Activated T-helper 2 cell treated with anti-CD3 and anti-CD28 coated beads, Interferon-gamma antibody, Interleukin-2, Interleukin-4, amounts not matched to agents 10 μg/mL and 5 μg/mL and 100 μg/mL, durations not matched to agents 14 hours and 24 hours and 36 hours (primary cell): ENCODE measurements around the gene DST. TPM values are rescaled to one million over a fixed set of nuclear protein-coding genes. Genes with fewer than 3 reads are reported as not detected.

ENCODE experiments used
- DNase-seq: peaks from one replicate; pipeline ENCODE4 v3.0.0; 2021; ENCODE audit warnings: low spot score
- H3K27ac Mint-ChIP-seq: one replicate; pipeline ENCODE4 v1.8.0; 2021; ENCODE audit warnings: mixed read lengths
- H3K27me3 Mint-ChIP-seq: one replicate; pipeline ENCODE4 v1.8.0; 2021; ENCODE audit warnings: low read depth, mixed read lengths
- H3K36me3 Mint-ChIP-seq: one replicate; pipeline ENCODE4 v1.8.0; 2021; ENCODE audit warnings: low read depth, mixed read lengths
- H3K4me1 Mint-ChIP-seq: one replicate; pipeline ENCODE4 v1.8.0; 2021; ENCODE audit warnings: low read depth, mixed read lengths
- H3K4me3 Mint-ChIP-seq: one replicate; pipeline ENCODE4 v1.8.0; 2021; ENCODE audit warnings: low read depth, mild to moderate bottlenecking, moderate library complexity, mixed read lengths
- H3K9me3 Mint-ChIP-seq: one replicate; pipeline ENCODE4 v1.8.0; 2021; ENCODE audit warnings: mixed read lengths
- intact Hi-C: fragments of 100-400 bp; cut with micrococcal nuclease; formaldehyde crosslinking; loops from one replicate; pipeline ENCODE4 v1.15.1; 2023
- total RNA-seq: library from RNA; stranded (reverse); gene quantifications from 2 replicates; pipeline ENCODE4 v1.2.3, GENCODE V29; 2022

DST gene
- total RNA-seq, 1 donor from 2014 or later, result 7.2 TPM

DNA sequence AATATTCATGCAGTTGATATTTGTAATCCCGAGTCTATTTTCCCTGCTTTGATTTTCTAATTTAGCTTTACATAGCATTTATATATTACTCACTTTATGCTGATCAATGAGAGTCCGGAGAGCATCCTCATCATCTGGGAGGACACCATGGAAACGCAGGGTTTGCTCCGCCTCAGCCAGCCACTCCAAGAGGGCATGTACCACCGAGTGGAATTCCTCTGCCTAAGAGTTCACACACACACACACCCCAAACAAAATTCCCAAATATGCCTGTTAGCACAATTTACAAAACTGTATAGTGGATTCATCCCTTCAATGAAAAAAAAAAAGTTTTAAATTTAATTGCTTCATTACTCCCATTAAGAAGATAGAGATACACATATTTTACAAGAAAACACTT is 160.7 kb downstream of the DST start:
- Mint-ChIP-seq H3K27me3 (no peaks in the 10 kb centered on the region), H3K27ac (no peak overlapping the region), H3K4me3 (no peak overlapping the region), H3K4me1 (no peaks in the 10 kb centered on the region), H3K36me3 (no peaks in the 10 kb centered on the region), H3K9me3 (no peaks in the 10 kb centered on the region)
- intact Hi-C loops, result no loop called here
- DNase-seq, result no peak

DNA sequence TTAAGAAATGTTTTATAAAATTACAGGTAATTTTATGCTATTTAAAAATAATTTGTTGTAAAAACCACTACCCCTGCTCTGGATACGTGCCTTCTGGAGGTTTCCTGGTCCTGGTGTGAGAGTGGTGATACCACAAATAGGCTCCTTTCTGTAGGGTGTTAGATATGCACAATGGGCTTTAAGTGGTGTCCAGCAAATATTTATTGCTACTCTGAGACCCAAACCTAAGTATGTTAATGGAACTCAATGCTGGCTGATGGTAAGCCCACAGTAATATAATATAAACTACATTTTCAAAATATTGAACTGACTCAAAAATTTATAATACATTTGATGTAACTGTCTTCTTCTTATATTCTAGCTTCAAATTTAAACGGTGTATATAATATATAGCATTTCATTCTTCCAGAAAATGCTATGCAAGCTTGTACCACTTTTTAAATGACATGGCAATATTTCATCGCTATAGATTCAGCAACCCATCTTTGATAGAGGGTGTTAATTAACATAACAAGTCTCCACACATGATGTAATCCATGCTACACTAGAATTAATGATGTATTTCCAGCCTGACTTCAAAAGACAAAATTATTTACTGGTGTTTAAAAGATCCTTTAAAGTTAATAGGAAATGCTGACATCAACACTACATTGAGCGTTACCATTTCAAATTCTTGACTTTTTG is 161.9 kb downstream of the DST start:
- H3K4me3 Mint-ChIP-seq, result no peak overlapping the region
- H3K27me3 Mint-ChIP-seq, result no peaks in the 10 kb centered on the region
- H3K4me1 Mint-ChIP-seq, result no peaks in the 10 kb centered on the region
- intact Hi-C loops, result no loop called here
- no peak overlapping the region for H3K27ac Mint-ChIP-seq
- no peaks in the 10 kb centered on the region for H3K36me3 Mint-ChIP-seq
- DNase-seq, result no peak
- H3K9me3 Mint-ChIP-seq, result no peaks in the 10 kb centered on the region

DNA sequence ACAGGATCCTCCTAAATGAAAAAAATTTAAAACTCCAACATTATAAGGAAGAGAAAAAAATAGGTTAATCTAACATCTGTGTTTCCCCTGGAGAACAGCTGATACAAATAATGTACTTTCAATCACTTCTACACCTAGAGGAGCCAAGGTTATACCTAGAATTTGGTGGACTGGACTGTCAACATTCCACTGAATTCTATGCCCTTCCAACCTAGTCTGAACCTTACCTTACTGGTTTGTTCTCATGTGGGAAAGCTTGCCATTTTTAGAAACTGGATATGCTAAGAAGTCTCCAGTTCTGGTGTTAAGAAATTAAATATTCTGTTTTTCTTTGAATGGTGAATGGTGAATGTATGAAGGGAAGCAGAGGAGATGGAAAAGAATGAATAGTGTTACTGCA is 162.4 kb downstream of the DST start:
- H3K27me3 Mint-ChIP-seq, result no peaks in the 10 kb centered on the region
- intact Hi-C loops, result no loop called here
- no peak overlapping the region for H3K4me3 Mint-ChIP-seq
- H3K27ac Mint-ChIP-seq, result no peak overlapping the region
- no peak for DNase-seq
- no peaks in the 10 kb centered on the region for H3K4me1 Mint-ChIP-seq
- H3K9me3 Mint-ChIP-seq, result no peaks in the 10 kb centered on the region
- H3K36me3 Mint-ChIP-seq, result no peaks in the 10 kb centered on the region

DNA sequence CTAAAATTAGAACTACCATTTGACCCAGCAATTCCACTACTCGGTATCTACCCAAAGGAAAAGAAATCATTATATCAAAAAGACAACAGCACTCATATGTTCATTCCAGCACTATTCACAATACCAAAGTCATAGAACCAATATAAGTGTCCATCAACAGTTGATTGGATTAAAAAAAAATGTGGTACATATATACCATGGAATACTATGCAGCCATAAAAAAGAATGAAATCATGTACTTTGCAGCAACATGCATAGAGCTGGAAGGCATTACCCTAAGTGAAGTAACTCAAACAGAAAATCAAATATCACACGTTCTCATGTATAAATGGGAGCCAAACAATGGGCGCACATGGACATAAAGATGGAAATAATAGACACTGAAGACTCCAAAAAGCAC is 163.3 kb downstream of the DST start:
- H3K36me3 Mint-ChIP-seq, result no peaks in the 10 kb centered on the region
- H3K27ac Mint-ChIP-seq, result no peak overlapping the region
- no peak for DNase-seq
- H3K9me3 Mint-ChIP-seq, result no peaks in the 10 kb centered on the region
- intact Hi-C loops, result no loop called here
- no peak overlapping the region for H3K4me3 Mint-ChIP-seq
- no peaks in the 10 kb centered on the region for H3K4me1 Mint-ChIP-seq
- no peaks in the 10 kb centered on the region for H3K27me3 Mint-ChIP-seq

DNA sequence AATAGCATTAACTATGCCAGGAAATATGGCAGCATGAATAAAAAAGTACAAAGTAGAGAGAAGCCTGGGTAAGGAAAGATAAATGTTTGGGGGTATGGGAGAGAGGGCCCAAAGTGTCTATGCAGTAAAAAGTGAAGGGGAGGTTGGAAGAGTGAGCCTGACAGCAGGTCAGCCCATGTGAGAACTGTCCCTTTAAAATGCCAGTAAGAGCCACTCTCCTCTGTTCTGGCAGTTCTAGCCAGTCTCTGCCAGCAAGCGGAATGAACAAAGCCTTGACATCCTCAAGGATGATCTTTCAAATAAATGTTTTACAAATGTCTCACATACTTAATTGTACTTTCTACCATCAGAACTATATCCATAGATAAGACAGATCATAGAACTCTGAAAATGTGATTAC is 164.5 kb downstream of the DST start:
- intact Hi-C loops, result no loop called here
- no peaks in the 10 kb centered on the region for H3K4me1 Mint-ChIP-seq
- H3K27ac Mint-ChIP-seq, result no peak overlapping the region
- no peak for DNase-seq
- no peaks in the 10 kb centered on the region for H3K9me3 Mint-ChIP-seq
- H3K36me3 Mint-ChIP-seq, result no peaks in the 10 kb centered on the region
- H3K27me3 Mint-ChIP-seq, result no peaks in the 10 kb centered on the region
- H3K4me3 Mint-ChIP-seq, result no peak overlapping the region

DNA sequence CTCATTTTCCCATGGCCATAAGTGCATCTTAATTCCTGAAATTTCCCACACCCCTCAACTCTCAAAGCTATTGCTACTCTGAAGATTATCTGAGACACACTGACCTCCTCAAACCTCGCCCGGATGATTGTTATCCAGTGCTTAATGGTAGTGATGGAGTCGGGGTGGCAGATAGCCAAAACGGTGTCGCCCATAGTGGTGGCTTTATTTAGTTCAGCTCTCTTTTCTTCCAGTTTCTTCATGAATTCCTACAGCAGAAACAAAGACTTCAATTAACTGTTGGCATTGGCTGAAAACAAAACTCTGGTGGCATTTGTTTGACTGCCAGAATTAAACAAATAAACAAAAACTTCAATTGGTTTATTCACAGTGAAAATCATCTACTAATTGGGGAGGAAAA is 165.4 kb downstream of the DST start:
- no peak for DNase-seq
- Mint-ChIP-seq H3K27ac (no peak overlapping the region), H3K4me3 (no peak overlapping the region), H3K9me3 (no peaks in the 10 kb centered on the region), H3K27me3 (no peaks in the 10 kb centered on the region), H3K36me3 (no peaks in the 10 kb centered on the region), H3K4me1 (no peaks in the 10 kb centered on the region)
- intact Hi-C loops, result no loop called here

DNA sequence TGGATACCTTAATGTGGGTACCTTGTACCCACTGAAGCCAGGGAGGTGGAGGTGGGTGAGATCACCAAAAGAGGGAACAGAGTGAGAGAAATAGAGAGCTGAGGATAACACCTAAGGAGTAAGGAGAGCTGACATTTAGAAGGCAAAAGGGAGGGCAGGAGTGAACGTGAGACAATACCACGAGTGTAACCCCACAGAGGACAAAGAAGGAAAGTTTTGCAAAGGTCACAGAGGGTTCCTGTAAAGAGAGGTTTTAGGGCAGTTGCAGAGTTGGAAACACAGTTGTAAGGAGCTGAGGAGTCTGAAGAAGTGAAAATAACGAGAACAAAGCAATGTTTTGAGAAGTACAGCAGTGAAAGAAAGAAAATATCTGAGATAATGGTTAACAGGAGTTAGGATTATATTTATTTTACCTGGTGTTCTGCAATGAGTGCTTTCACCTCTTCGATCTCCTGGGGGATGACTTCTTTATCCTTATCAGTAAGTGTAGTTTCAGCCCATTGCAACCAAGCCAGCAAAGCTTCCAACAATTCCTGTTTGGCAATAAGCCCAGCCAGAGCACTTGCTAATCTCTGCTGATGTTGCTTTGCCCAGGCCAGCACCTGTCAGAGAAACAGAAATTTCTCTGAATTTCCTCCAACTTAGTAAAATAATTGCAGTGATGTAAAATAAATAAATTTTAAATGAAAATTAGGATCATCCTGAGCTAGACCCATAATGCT is 166.8 kb downstream of the DST start:
- Mint-ChIP-seq H3K4me3 (no peak overlapping the region), H3K36me3 (no peaks in the 10 kb centered on the region), H3K9me3 (no peaks in the 10 kb centered on the region), H3K27me3 (no peaks in the 10 kb centered on the region), H3K27ac (no peak overlapping the region), H3K4me1 (no peaks in the 10 kb centered on the region)
- DNase-seq, result no peak
- intact Hi-C loops, result no loop called here

DNA sequence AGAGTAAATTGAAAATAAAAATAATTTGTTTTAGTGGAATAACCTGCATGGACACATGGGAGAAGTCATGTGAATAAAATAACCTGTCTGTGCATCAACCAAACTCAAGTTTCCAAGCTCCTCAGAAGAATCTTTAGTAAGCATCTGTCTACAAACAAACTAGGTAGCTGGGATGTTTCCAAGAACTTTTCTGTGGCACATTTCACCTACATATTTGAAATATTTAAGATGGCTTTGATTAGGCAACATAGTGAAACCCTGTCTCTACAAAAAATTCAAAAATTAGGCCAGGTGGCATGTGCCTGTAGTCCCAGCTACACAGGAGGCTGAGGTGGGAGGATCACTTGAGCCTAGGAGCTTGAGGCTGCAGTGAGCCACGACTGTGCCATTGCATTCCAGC is 168.2 kb downstream of the DST start:
- intact Hi-C loops, result no loop called here
- Mint-ChIP-seq H3K27ac (no peak overlapping the region), H3K4me1 (no peaks in the 10 kb centered on the region), H3K9me3 (no peaks in the 10 kb centered on the region), H3K27me3 (no peaks in the 10 kb centered on the region), H3K4me3 (no peak overlapping the region), H3K36me3 (no peaks in the 10 kb centered on the region)
- DNase-seq, result no peak

DNA sequence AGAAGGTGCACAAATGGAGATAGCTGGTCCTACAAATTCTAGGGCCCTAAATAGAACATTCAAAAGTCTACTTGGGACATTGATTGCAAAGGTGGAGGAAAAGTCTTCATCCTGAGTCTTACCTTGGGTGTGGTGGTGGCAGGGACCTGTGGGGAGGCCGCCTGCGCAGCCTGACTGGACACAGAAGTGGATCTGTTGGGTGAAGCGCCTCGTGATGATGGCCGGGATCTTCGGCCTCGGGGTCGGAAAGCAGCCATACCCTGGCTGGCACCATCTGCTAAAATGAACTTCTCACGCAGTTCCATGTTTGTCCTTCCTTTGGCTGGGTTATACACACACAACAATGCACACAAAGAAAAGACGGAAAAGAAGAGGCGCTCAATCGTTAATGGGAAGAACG is 179.2 kb downstream of the DST start:
- H3K9me3 Mint-ChIP-seq, result no peaks in the 10 kb centered on the region
- H3K27ac Mint-ChIP-seq, result no peak overlapping the region
- H3K36me3 Mint-ChIP-seq, result no peaks in the 10 kb centered on the region
- intact Hi-C loops, result no loop called here
- DNase-seq, result no peak
- H3K4me1 Mint-ChIP-seq, result peaks cover 2% of the 10 kb centered on the region
- no peak overlapping the region for H3K4me3 Mint-ChIP-seq
- no peaks in the 10 kb centered on the region for H3K27me3 Mint-ChIP-seq

DNA sequence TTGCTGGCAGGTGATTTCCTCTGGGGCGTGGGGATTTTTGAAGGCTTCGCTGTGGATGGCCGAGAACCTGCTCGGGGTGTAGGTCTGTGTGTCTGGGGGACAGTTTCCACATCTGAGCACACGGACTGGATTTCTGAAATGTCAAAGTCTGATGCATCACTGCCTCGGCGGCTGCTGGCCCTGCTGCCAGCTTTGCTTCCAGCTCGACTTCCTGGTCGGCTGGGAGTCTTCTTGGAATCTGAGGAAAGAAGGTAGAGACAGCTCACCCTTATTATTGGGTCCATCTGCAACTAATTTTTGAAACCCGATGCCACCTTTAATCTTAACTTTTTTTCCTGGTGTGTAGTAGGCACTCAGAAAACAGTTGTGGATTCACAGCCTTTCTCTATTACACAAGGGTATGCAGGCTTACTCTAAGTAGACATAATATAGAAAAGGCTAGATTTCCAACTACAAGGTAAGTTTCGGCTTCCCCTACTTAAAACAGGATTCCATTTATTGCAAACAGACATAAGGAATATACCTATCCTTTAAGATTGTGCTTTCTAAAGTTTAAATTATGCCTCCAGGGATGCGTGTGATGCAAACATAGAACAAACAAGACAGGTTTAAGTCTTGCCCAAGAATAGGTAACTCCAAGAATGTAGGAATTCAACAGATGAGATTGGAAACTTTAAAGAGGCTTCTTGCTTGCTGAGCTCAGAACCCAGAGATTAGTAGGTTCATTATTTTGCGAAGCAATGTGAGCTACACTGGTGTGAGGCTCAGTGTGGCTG is 183.5 kb downstream of the DST start:
- Mint-ChIP-seq H3K27ac (no peak overlapping the region), H3K4me3 (no peak overlapping the region), H3K36me3 (no peaks in the 10 kb centered on the region), H3K27me3 (no peaks in the 10 kb centered on the region), H3K9me3 (no peaks in the 10 kb centered on the region), H3K4me1 (peaks cover 3% of the 10 kb centered on the region)
- intact Hi-C loops, result no loop called here
- no peak for DNase-seq

DNA sequence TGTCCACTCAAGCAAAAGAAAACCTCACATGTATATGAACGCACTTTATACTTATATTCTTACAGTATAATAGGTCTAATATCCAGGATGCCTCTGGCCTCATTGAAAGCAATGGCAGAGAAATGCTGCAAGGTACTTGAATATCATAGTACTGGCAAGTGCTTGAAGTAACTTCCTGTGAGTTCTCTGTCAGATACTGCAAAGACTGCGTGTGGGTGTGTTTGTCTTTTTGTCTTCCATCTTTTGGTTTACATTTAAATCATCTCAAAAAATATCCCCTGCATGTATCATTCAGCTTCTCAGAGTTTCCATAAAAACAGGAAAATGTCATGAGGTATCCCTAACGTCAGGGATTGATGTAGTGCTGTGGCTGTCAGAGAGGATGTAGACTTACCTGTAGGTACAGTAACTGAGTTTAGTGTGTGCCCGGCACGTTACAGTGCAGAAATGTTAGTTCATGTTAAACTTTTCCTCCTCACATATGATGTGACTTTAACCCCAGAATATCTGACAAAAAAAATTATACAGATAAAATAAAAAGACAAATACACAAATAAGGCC is 184.3 kb downstream of the DST start:
- no peak overlapping the region for H3K27ac Mint-ChIP-seq
- no peak for DNase-seq

DNA sequence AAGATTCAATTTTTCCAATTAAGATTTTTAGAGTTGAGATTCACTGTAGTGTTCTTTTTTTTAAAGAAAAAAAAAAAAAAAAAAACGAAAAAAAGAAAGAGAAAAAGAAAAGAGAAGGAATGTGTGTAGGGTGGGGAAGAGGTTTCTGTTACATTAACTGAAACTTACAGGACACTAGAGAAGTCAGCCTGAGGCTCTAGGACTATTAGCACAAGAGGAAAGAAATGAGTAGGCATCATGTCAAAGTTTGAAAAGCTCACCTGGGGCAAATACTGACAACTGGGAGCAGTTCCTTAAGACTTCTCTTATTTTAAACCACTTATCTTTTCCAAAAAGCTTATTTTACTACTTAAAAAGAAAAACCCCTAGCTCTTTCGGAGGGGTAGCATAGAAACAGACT is 185.9 kb downstream of the DST start:
- intact Hi-C loops, result no loop called here
- Mint-ChIP-seq H3K36me3 (no peaks in the 10 kb centered on the region), H3K4me3 (no peak overlapping the region), H3K4me1 (peaks cover 3% of the 10 kb centered on the region), H3K9me3 (no peaks in the 10 kb centered on the region), H3K27me3 (no peaks in the 10 kb centered on the region), H3K27ac (no peak overlapping the region)
- DNase-seq, result no peak

More for the DNA sequence above, 184.3 kb downstream of the DST start:
- Mint-ChIP-seq H3K9me3 (no peaks in the 10 kb centered on the region), H3K36me3 (no peaks in the 10 kb centered on the region), H3K4me1 (peaks cover 3% of the 10 kb centered on the region), H3K4me3 (no peak overlapping the region), H3K27me3 (no peaks in the 10 kb centered on the region)
- intact Hi-C loops, result no loop called here
